ENCODE measurements around the gene ZNF488. TPM values are rescaled to one million over a fixed set of nuclear protein-coding genes. Genes with fewer than 3 reads are reported as not detected.

The ZNF488 gene
- total RNA-seq, 1 experiment from 2014 or later, result 5.6 TPM

DNA sequence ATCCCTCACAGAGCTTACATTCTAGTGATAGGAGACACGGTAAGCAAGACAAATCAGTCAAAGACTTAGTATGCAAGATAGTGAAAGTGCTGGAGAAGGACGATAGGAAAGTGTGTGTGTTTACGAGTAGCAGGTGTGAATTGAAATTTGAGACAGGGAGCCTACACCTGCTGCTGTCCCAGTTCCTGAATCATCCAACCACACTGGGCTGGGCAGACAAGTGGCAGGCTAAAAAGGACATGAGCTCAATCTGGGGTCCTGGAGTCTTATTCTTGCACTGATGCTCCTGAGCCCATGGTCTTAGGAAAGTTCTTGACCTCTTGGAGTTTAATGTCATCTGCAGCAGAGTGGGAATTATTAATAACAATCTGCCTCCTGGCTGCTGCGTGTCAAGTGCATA is 19.7 kb downstream of the ZNF488 start:
- Mint-ChIP-seq H3K9me3 (ENCODE audit: unreplicated experiment) (no peaks in the 10 kb centered on the region), H3K4me1 (ENCODE audit: low read depth, unreplicated experiment) (no peaks in the 10 kb centered on the region), H3K36me3 (ENCODE audit: insufficient read depth, unreplicated experiment) (no peaks in the 10 kb centered on the region), H3K27ac (ENCODE audit: unreplicated experiment) (no peak overlapping the region), H3K4me3 (ENCODE audit: unreplicated experiment) (no peak overlapping the region), H3K27me3 (ENCODE audit: insufficient read depth, unreplicated experiment) (no peaks in the 10 kb centered on the region)
- H3K4me1 ChIP-seq, result peaks cover 13% of the 10 kb centered on the region
- POLR2A ChIA-PET, result no interaction called here
- intact Hi-C loops (cut with micrococcal nuclease; ENCODE audit: unreplicated experiment), result no loop called here
- no peak overlapping the region for H3K4me3 ChIP-seq (ENCODE audit: low read depth, low read length)
- peak in 1 of 2 experiments; percentile 24 for DNase-seq
- H3K27me3 ChIP-seq (replicated peaks; ENCODE audit: control insufficient read depth, insufficient read depth, low read length), result no peaks in the 10 kb centered on the region
- no TSS peak for BruUV-seq (replicated peaks)
- TF ChIP-seq, protein P1, sequence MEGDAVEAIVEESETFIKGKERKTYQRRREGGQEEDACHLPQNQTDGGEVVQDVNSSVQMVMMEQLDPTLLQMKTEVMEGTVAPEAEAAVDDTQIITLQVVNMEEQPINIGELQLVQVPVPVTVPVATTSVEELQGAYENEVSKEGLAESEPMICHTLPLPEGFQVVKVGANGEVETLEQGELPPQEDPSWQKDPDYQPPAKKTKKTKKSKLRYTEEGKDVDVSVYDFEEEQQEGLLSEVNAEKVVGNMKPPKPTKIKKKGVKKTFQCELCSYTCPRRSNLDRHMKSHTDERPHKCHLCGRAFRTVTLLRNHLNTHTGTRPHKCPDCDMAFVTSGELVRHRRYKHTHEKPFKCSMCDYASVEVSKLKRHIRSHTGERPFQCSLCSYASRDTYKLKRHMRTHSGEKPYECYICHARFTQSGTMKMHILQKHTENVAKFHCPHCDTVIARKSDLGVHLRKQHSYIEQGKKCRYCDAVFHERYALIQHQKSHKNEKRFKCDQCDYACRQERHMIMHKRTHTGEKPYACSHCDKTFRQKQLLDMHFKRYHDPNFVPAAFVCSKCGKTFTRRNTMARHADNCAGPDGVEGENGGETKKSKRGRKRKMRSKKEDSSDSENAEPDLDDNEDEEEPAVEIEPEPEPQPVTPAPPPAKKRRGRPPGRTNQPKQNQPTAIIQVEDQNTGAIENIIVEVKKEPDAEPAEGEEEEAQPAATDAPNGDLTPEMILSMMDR (IDR thresholded peaks at IDR 0.05; ENCODE audit: insufficient read depth in 1 of 2, low read depth in 1 of 2, low read length in 1 of 2, severe bottlenecking in 1 of 2, unreplicated experiment in 1 of 2), result no peak
- H3K36me3 ChIP-seq (ENCODE audit: control insufficient read depth, insufficient read depth, low read length), result no peaks in the 10 kb centered on the region
- H3K9me3 ChIP-seq, result no peaks in the 10 kb centered on the region
- CTCF ChIA-PET, result interaction anchor here (1.9 kb wide), 1 partner anchor 24 kb away, joined by 10 read pairs; no protein-coding TSS in a partner anchor

DNA sequence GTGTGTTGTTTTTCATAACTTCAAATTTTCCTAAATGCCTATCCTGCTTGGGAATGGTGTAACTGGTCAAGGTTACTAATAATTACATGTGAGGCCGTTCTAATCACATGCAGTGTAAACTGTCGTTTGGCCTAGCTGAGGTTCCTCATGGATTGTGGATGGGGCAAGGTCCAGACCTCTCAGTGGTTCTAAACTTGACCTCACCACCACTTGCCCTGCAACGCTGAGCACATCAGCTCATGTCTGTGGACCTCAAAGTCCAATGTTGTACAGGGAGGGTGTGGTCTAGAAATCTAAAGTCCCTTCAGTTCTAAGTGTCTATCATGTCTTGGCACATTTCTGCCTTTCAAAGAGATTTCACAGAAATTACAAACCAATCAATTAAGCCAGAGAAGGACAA is 20.3 kb downstream of the ZNF488 start:
- H3K4me1 ChIP-seq, result peaks cover 13% of the 10 kb centered on the region
- no TSS peak for BruUV-seq (replicated peaks)
- H3K4me3 ChIP-seq (ENCODE audit: low read depth, low read length), result no peak overlapping the region
- H3K36me3 ChIP-seq (ENCODE audit: control insufficient read depth, insufficient read depth, low read length), result no peaks in the 10 kb centered on the region
- H3K9me3 ChIP-seq, result no peaks in the 10 kb centered on the region
- no peaks in the 10 kb centered on the region for H3K4me1 Mint-ChIP-seq (ENCODE audit: low read depth, unreplicated experiment)
- DNase-seq, result peak in 1 of 2 experiments; percentile 39
- no peak overlapping the region for H3K4me3 Mint-ChIP-seq (ENCODE audit: unreplicated experiment)
- no peak overlapping the region for H3K27ac Mint-ChIP-seq (ENCODE audit: unreplicated experiment)
- no peaks in the 10 kb centered on the region for H3K27me3 ChIP-seq (replicated peaks; ENCODE audit: control insufficient read depth, insufficient read depth, low read length)
- no peaks in the 10 kb centered on the region for H3K36me3 Mint-ChIP-seq (ENCODE audit: insufficient read depth, unreplicated experiment)
- ChIA-PET CTCF (interaction anchor here (1.0 kb wide), 1 partner anchor 10 kb away, joined by 4 read pairs; no protein-coding TSS in a partner anchor), POLR2A (no interaction called here)
- TF ChIP-seq, protein P1 (IDR thresholded peaks at IDR 0.05; ENCODE audit: insufficient read depth in 1 of 2, low read depth in 1 of 2, low read length in 1 of 2, severe bottlenecking in 1 of 2, unreplicated experiment in 1 of 2), result no peak
- intact Hi-C loops (cut with micrococcal nuclease; ENCODE audit: unreplicated experiment), result no loop called here
- H3K9me3 Mint-ChIP-seq (ENCODE audit: unreplicated experiment), result no peaks in the 10 kb centered on the region
- no peaks in the 10 kb centered on the region for H3K27me3 Mint-ChIP-seq (ENCODE audit: insufficient read depth, unreplicated experiment)

DNA sequence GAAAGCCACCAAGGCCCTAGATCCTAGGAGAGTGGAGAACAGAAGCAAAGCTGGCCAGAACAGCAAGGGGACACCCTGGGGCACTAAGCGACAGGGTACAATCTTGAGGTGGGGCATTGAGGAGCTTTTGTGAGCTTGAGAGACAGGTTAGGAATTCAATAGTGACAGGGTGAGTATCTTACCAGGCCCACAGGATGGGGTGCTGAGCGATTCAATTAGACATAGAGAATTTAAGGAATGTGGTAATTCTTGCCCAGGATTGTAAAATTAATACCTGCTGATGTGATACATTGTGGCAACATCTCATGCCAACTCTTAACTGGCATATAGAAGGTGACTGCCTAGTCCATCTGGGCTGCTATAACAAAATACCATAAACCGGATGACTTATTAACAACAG is 21.9 kb downstream of the ZNF488 start:
- Histone ChIP-seq H3K27me3 (replicated peaks; ENCODE audit: control insufficient read depth, insufficient read depth, low read length) (no peaks in the 10 kb centered on the region), H3K36me3 (ENCODE audit: control insufficient read depth, insufficient read depth, low read length) (no peaks in the 10 kb centered on the region), H3K9me3 (no peaks in the 10 kb centered on the region), H3K4me1 (peaks cover 13% of the 10 kb centered on the region), H3K4me3 (ENCODE audit: low read depth, low read length) (no peak overlapping the region)
- Mint-ChIP-seq H3K36me3 (ENCODE audit: insufficient read depth, unreplicated experiment) (no peaks in the 10 kb centered on the region), H3K4me1 (ENCODE audit: low read depth, unreplicated experiment) (no peaks in the 10 kb centered on the region), H3K4me3 (ENCODE audit: unreplicated experiment) (no peak overlapping the region), H3K27ac (ENCODE audit: unreplicated experiment) (no peak overlapping the region), H3K9me3 (ENCODE audit: unreplicated experiment) (no peaks in the 10 kb centered on the region), H3K27me3 (ENCODE audit: insufficient read depth, unreplicated experiment) (no peaks in the 10 kb centered on the region)
- POLR2A ChIA-PET, result no interaction called here
- DNase-seq, result peak in 1 of 2 experiments; percentile 9
- TF ChIP-seq, protein P1 (IDR thresholded peaks at IDR 0.05; ENCODE audit: insufficient read depth in 1 of 2, low read depth in 1 of 2, low read length in 1 of 2, severe bottlenecking in 1 of 2, unreplicated experiment in 1 of 2), result no peak
- CTCF ChIA-PET, result interaction anchor here (0.7 to 3.0 kb wide), 5 partner anchors 9 to 34 kb away, joined by 3 to 13 read pairs (median 3); partner anchors contain the start of gene ZNF488
- intact Hi-C loops (cut with micrococcal nuclease; ENCODE audit: unreplicated experiment), result no loop called here
- BruUV-seq (replicated peaks), result no TSS peak

Measured in Caco-2 (cell line).